SK-N-SH (cell line): ENCODE results near the gene KCNJ12.
"Not testable (repeated sequence)": the region's sequence is repeated elsewhere in the genome, so short reads cannot be mapped to it uniquely, and the experiment has no call there.

Experiments
- CTCF ChIP-seq: fragments of 200-600 bp; sonication (generic); IDR thresholded peaks from 2 replicates; pipeline ENCODE4 v1.6.1; 2017; ENCODE audit warnings: antibody characterized with exemption, mild to moderate bottlenecking, moderate library complexity
- EZH2phosphoT487 ChIP-seq: fragments of 200-600 bp; sonication (generic); IDR thresholded peaks from 2 replicates; pipeline ENCODE4 v1.6.1; 2017; ENCODE audit warnings: low read depth, mixed run types, mild to moderate bottlenecking, antibody characterized with exemption, moderate library complexity, borderline replicate concordance
- POLR2AphosphoS5 ChIP-seq: IDR thresholded peaks from 2 replicates; pipeline ENCODE4 v1.6.1; 2012; ENCODE audit warnings: low read depth, low read length
- REST ChIP-seq: IDR thresholded peaks from 2 replicates; pipeline ENCODE4 v1.6.1; 2012; ENCODE audit warnings: mild to moderate bottlenecking, low read depth, low read length, moderate library complexity
- RFX5 ChIP-seq: IDR thresholded peaks from 2 replicates; pipeline ENCODE4 v1.6.1; 2012; ENCODE audit warnings: mild to moderate bottlenecking, improper control_type of control experiment, low read length

- TF ChIP-seq CTCF, RFX5, REST, EZH2phosphoT487, POLR2AphosphoS5: not testable (repeated sequence)
Observed at GRCh38 chr17:21337981-21338625, 38.1 kb upstream of the KCNJ12 start.
